ENCODE measurements around the gene NOMO2. TPM values are rescaled to one million over a fixed set of nuclear protein-coding genes. Genes with fewer than 3 reads are reported as not detected.

NOMO2 gene, protein sequence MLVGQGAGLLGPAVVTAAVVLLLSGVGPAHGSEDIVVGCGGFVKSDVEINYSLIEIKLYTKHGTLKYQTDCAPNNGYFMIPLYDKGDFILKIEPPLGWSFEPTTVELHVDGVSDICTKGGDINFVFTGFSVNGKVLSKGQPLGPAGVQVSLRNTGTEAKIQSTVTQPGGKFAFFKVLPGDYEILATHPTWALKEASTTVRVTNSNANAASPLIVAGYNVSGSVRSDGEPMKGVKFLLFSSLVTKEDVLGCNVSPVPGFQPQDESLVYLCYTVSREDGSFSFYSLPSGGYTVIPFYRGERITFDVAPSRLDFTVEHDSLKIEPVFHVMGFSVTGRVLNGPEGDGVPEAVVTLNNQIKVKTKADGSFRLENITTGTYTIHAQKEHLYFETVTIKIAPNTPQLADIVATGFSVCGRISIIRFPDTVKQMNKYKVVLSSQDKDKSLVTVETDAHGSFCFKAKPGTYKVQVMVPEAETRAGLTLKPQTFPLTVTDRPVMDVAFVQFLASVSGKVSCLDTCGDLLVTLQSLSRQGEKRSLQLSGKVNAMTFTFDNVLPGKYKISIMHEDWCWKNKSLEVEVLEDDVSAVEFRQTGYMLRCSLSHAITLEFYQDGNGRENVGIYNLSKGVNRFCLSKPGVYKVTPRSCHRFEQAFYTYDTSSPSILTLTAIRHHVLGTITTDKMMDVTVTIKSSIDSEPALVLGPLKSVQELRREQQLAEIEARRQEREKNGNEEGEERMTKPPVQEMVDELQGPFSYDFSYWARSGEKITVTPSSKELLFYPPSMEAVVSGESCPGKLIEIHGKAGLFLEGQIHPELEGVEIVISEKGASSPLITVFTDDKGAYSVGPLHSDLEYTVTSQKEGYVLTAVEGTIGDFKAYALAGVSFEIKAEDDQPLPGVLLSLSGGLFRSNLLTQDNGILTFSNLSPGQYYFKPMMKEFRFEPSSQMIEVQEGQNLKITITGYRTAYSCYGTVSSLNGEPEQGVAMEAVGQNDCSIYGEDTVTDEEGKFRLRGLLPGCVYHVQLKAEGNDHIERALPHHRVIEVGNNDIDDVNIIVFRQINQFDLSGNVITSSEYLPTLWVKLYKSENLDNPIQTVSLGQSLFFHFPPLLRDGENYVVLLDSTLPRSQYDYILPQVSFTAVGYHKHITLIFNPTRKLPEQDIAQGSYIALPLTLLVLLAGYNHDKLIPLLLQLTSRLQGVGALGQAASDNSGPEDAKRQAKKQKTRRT
- total RNA-seq (2022; extraction: Qiagen RNA extraction; ENCODE audit: low read depth): 97.8 to 113 TPM (median 106 TPM) in 5 replicates

DNA sequence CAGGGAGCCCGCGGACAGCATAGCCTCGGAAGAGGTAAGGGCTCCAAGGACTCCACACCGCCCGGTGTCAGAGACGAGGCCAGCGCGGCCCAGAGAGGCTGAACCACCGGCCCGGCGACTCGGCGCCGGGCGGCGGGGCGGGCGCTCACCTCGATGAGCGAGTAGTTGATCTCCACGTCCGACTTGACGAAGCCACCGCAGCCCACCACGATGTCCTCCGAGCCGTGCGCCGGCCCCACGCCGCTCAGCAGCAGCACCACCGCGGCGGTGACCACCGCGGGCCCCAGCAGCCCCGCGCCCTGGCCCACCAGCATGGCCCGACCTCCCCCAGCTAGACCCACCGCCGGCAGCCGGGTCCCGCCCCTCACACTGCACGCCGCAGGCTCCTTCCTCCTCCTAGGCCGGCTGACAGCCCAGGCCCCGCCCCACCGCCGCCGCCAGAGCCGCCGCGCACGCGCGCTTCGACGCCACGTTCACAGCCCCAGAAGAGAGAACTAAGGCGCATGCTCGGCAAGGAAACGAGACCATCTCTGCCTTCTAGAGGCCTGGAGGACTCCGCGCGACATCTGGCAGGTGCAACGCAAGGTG lies at the start of gene NOMO2:
Gene NOMO2, minus strand, starts transcription at position 371 of the 588 bp plus-strand sequence. Its CDS starts 57 bp downstream, at position 314.

Other genes with a start within 250 kb of the NOMO2 start
- 0.55 to 1.8 TPM (median 1.0 TPM) in 5 replicates for gene NPIPA8, start 225.4 kb downstream of the NOMO2 start, total RNA-seq (2022; extraction: Qiagen RNA extraction; ENCODE audit: low read depth)
- gene RPS15A, start 228.2 kb upstream of the NOMO2 start, total RNA-seq (2022; extraction: Qiagen RNA extraction; ENCODE audit: low read depth): 2,343 to 2,920 TPM (median 2,369 TPM) in 5 replicates
- gene ARL6IP1, start 239.5 kb upstream of the NOMO2 start, total RNA-seq (2022; extraction: Qiagen RNA extraction; ENCODE audit: low read depth): 240 to 460 TPM (median 297 TPM) in 5 replicates